GM21390 (cell line): ENCODE measurements around the gene TMEM116.
A peak's percentile ranks its signal among the peaks of the same experiment; 100 is the strongest.
"Not testable (repeated sequence)": the region's sequence is repeated elsewhere in the genome, so short reads cannot be mapped to it uniquely, and the experiment has no call there.

Experiments used
- ATAC-seq: cut with Tn5 transposase; IDR thresholded peaks from one replicate; pipeline ENCODE4 v1.9.1; 2021; ENCODE audit not compliant: unreplicated experiment

Gene TMEM116

DNA sequence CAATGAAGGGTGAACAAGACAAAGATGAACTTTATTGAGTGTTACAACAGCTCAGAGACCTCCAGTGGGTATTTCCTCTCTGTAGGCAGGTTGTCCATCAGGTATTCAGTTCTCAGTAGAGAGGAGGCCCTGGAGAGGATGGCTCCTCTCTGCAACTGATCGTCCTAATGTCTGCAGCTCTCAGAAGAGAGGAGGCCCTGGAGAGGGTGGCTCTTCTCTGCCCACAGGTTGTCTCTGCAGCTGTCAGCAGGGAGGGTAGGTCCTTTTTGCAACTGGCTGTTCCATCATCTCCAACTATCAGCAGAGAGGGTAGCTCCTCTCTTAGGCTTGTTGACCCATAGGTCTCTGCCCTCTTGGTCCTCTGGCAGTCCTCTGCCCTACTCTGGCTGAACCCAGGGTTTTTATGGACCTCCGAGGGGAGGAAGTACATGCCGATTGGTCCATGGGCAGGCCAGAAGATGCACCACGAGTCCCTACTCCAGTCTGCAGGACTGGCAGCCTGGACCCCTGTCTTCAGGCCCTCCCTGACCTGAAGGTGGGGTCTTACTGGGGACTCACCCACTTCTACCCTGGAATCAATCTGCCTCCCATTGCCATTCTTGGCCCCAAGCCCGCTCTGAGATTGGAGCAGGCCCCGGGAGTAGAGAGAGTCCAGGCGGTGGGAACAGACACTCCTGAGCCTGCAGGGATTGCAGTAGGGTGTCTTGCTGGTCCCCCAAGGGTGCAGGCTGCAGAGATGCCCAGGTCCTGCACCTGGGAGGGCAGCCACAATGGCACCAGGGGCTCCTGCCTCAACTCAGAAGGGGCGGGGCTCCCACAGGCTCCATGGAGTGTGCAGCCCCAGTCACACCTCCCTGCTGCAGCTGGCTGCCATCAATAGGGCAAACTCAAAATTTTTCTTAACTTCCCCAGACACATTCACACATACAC, 2.3 kb downstream of the TMEM116 start:
- ATAC-seq, result no peak

DNA sequence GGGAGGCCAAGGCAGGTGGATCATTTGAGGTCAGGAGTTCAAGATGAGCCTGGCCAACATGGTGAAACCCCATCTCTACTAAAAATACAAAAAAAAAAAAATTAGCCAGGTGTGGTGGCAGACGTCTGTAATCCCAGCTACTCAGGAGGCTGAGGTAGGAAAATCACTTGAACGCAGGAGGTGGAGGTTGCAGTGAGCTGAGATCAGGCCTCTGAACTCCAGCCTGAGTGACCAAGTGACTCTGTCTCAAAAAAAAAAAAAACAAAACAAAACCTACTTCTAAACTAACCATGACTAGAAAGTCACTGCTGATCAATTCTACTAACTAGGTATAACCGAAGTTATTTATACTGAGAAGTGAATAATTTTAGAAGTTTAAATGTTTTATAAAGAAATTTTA, 3.4 kb downstream of the TMEM116 start:
- not testable (repeated sequence) for ATAC-seq

GRCh38 chr12:112008918-112009317, 4.0 kb downstream of the TMEM116 start:
- ATAC-seq, result no peak

DNA sequence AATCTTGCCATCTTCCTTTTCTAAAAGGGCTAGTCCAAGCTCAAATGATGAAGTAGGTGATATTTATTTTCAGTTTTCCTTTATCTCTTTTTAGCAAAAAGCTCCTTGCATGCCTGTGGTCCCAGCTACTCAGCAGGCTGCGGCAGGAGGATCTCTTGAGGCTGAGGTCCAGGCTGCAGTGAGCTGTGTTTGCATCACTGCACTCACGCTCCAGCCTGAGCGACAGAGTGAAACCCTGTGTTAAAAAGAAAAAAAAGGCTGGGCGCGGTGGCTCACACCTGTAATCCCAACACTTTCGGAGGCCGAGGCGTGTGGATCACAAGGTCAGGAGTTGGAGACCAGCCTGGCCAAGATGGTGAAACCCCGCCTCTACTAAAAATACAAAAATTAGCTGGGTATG, 5.0 kb downstream of the TMEM116 start:
- no peak for ATAC-seq

GRCh38 chr12:112005419-112006395, 7.3 kb downstream of the TMEM116 start:
- no peak for ATAC-seq

GRCh38 chr12:112004041-112004440, 8.9 kb downstream of the TMEM116 start:
- ATAC-seq, result no peak

DNA sequence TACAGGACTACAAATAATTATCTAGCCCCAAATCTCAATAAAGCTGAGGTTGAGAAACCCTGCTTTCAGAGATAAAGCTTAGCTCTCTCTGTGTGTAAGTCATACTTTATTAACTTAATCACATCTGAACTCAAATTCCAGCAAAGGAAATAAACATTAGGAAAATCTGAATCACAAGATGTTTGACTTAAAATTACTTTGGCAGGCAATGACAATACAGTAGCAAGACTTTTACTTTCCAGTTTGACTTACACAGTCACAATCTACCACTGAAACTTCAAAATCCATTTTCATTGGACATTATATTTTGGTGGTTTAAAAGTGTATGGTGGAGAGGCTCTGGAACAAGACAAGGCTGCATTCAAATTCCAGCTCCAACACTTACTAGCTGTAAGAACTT, 11.4 kb downstream of the TMEM116 start:
- no peak for ATAC-seq

DNA sequence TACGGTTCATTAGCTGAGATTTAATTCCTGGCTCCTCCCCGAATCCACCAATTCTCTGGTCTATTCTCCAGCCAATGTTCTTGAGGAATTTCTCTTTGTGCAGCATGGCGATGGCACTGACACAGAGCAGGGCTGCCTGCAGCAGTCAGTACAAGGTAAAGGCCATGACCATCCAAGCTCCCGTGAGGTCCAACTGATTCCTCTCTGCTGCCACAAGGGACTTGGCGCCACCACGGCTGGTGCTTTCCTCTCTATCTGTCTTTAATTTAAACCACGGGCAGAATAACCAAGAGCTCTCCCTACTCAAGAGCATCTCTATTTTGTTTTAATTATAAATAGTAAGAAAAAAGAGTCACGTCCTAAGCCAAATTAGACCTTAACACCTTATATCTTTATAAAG, 12.1 kb downstream of the TMEM116 start:
- no peak for ATAC-seq

GRCh38 chr12:111999129-111999528, 13.8 kb downstream of the TMEM116 start:
- ATAC-seq, result not testable (repeated sequence)

DNA sequence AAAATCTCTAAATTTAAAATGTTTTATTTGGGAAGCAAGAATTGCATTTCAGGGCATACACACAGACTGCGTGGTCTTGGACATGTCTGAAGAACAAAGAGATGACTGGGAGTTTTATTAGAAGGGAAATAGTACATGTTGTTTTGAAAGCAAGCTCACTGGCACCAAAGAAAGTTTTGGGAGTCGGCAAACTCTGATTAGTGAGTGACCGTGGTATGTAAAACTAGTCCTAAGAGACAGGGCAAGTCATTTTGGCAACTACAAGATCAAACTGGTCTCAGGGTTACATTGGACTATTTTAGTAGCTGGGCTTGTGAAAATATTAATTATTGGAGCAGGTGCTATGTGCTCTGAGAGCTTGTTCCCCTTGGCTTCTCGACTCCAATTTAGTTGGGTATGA, 14.9 kb downstream of the TMEM116 start:
- ATAC-seq, result no peak

DNA sequence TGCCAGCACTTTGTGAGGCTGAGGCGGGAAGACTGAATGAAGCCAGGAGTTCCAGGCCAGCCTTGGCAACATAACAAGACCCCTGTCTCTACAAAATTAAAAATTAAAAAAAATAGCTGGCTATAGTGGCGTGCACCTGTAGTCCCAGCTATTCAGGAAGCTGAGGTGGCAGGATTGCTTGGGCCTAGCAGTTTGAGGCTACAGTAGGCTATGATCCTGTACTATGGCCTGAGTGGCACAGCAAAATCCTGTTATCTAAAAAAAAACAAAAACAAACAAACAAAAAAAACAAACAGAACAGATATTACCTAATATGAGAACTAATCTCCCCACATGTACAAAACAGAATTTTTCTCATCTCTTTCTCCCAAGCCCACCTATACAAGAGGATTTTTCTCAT, 15.7 kb downstream of the TMEM116 start:
- ATAC-seq, result no peak

GRCh38 chr12:111995782-111996480, 17.0 kb downstream of the TMEM116 start:
- no peak for ATAC-seq

DNA sequence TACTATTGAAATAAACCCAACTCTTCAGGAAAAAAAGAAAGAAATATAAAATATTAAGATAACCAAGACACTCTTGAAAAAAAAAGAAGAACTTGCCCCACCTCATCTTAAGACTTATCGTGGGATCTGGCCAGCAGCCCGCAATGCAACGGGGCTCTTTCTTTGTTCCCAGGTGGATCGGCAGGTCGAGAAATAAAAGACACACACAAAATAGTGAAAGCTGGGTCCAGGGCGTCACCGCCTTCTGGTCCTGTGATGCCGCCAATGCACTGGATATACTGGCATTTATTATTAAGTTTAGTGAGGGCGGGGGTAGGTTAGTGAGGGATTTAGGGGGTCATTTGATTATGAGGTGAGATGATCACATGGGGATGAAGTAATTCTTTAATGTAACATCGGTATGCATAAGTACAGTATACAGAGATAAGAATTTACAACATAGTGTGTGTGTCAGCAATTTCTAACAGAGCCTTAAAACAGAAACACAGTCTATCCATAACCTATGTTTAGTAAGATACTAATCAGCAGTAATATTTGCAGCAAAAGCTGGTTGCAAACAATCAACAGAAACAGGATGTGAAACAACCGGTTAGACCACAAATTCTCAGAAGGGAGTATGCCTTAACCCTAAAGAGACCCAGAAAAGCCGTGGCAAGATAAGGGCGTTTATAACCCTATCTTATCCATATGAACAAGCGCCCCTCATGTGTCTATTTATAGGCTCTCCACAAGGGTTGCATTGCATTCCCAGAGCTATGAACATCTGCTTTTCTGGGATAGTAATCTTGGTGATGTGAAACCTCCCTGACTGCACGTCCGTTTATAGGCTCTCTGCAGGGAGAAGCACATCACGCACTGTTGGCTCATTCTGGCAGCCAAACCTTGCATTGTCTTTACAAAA, 18.5 kb downstream of the TMEM116 start:
- peak; percentile 11 for ATAC-seq

DNA sequence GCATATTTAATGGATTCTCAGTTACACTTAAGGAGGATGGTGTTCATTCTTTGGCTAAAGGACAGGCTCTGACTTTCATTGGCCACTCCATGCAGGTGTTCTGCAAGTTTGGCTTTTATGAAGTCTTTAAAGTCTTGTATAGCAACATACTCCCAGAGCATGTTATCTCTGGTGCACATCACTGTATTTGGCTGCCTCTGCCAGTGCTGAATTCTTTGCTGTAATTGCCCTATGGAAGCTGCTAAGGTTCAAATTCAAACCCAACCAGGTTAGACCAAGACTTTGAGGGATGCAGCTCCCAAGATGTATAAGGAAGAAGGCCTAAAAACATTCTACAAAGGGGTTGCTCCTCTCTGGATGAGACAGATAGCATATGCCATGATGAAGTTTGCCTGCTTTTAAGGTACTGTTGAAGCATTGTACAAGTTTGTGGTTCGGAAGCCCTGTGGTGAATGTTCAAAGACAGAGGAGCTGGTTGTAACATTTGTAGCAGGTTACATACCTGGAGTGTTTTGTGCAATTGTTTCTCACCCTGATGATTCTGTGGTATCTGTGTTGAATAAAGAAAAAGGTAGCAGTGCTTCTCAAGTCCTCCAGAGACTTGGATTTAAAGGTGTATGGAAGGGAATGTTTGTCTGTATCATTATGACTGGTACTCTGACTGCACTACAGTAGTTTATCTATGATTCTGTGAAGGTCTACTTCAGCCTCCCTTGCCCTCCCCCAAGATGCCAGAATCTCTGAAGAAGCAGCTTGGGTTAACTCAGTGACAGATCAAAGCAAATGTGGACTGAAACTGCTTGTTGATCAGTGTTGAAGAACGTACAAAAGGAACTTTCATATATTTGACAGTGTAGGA, 19.4 kb downstream of the TMEM116 start:
- peak; percentile 64 for ATAC-seq

DNA sequence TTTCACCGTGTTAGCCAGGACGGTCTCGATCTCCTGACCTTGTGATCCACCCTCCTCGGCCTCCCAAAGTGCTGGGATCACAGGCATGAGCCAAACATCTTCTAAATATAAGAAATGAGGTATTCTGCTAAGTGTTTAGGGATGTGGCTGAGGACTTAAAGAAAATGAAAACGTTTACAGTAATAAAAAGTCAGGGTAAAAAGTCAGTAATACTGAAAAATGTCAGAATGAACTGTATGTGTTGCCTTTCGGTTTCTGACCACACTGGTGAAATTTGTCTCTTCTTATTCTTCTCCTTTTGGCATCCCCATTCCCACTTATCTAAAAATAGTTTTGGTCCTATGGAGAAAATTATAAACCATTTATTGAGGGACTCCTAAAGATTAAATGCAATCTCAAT, 20.5 kb downstream of the TMEM116 start:
- no peak for ATAC-seq

DNA sequence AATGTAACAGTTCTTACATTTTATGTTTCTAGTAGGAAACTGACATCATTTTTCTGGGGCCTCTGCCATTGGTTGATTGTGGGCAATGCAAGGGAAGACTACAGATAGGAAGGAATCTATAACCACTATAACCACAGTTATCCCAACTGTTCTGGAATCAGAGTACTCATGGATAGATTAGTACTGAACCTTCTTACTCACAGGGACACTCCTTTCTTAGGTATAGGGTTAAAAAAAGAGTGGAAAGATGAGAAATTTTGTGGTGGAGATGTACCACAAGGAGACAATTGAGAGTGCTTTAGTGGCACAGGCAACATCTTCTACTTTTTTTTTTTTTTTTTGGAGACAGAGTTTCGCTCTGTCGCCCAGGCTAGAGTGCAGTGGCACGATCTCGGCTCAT, 21.0 kb downstream of the TMEM116 start:
- ATAC-seq, result no peak

- ATAC-seq, result no peak
Measured at GRCh38 chr12:111991535-111991934, 21.4 kb downstream of the TMEM116 start.

GRCh38 chr12:111984820-111985219, 28.1 kb downstream of the TMEM116 start:
- ATAC-seq, result no peak

DNA sequence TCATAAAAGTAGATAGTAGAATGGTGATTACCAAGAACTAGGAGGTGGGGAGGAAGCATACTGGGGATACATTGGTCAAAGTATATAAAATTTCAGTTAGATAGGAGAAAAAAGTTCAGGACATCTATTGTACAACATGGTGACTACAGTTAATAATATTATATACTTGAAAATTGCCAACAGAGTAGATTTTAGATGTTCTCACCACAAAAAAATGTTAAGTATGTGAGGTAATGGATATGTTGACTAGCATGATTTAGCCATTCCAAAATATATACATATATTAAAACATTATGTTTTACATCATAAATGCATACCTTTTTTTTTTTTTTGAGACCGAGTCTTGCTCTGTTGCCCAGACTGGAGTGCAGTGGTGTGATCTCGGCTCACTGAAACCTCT, 31.0 kb downstream of the TMEM116 start:
- ATAC-seq, result no peak
